Stimulated activated CD8-positive, alpha-beta memory T cell treated with anti-CD3 and anti-CD28 coated beads, Interleukin-4, amount 100 ng/mL, for 1 hour (primary cell): Measurements from ENCODE around the gene TTC7B.

Experiments used
- DNase-seq, 2 donors: peaks; one replicate each; pipeline ENCODE4 v3.0.0-alpha.2; 2020; ENCODE audit warnings: low read depth in 2 of 2, low spot score in 1 of 2

Gene TTC7B

DNA sequence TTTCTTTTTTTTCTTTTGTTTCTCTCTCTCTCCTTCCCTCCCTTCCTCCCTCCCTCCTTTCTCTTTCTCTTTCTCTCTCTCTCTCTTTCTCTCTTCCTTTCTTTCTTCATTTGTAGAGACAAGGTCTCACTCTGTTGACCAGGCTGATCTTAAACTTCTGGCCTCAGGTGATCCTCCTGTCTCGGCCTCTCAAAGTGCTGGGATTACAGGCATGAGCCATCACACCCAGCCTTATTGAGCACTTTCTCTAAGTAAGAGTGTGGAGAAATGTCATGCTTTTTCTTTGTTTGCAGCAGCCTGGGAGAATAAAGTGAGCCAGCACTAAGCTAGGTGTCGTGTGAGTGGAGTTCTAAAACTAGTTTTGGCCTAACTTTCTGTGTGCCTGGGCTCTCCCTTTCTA, 74.0 kb downstream of the TTC7B start:
- no peak for DNase-seq

DNA sequence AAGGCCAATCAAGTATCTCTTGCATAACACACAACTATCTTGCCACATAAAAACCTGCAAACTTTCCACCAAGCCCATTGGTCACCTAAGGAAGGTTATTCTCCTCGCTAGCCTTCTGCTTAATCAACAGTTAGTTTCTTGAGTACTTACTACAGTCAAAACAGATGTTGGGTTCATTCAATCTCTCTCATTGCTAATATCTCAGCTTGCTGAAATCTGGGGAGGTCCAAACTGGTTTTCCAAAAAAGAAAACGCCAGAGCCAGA, 74.6 kb downstream of the TTC7B start:
- no peak for DNase-seq

DNA sequence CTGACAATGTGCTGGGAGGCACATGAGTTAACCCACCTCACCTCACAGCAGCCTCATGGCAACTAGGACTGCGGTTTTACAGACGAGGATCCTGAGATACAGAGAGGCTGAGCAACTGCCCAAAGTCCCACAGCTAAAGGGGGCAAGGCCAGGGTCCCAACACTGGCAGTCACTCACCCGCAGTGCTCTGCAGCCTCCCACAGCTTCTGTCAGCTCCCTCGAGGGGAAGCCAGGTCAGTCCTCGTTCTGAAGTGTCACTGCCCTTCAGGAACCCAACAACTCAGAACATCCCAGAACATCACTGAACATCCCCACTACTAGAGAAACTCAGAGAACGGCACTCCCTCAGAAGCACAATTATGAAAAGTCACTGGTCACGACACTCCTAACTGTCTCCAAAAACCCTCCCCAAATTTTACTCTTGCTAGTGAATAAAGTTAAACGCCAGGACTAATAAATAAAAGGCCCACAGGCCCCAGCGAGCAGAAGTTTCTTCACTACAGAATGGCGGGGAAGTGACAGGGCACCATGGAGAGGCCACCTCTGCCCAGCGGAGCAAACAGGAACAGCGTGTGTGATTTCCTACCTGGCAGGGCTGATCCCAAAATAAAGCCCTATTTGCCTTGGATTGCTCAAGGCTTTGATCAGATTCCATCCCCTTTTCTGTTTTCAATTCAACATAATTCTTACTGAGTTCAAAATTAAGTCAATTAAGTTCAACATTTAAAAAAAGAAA, 75.1 kb downstream of the TTC7B start:
- DNase-seq, result no peak

DNA sequence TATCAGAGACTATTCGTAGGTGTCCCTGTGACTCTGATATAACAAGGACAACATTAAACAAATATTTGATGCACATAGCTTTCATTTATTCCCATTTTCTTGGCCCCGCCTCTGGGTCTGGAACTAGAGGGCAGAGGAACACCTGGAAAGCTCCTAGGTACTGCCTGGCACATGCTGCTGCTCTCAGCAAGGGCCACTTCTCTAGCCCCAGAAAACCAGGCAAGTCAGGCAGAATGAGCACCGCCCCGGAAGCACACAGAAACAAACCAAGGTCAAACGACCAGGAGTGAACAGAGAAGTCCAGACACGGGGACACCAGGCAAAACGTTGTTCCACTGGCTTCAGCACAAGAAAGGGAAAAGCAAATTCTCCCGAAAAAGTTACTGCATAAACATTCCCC, 76.1 kb downstream of the TTC7B start:
- DNase-seq, result no peak

DNA sequence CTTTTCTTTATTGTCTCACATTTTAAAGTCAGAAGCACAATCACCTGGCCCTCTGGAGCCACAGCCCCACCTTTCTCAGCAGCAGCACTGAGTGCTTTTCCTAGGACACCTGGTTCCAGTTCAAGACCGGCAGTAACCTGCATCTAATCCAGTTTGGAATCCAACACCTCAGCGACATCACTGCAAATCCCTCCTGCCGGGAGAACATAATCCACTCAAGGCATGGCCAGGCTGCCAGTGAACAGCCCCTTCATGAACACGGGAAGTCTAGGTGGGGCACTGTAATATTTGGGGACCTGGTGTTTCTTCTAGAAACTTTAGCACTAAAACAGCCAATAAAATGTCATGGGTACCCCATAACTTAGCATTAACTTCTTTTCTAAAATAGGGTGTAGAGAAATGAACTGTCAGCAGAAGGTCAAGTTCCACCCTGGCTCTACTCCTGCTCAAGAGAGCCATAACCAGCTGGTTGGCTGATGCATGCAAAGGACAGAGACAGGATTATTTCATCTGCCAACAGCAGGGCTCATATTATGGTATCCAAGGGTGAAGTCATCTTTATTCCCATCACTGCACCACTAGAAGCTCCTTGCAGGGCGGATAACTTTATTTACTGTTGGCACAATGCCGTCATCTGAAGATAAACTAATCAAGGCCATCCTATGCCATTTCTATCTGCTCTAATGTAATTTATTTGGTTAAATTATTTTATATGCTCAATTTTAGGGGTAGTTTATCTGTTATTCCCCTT, 76.7 kb downstream of the TTC7B start:
- DNase-seq, result no peak

DNA sequence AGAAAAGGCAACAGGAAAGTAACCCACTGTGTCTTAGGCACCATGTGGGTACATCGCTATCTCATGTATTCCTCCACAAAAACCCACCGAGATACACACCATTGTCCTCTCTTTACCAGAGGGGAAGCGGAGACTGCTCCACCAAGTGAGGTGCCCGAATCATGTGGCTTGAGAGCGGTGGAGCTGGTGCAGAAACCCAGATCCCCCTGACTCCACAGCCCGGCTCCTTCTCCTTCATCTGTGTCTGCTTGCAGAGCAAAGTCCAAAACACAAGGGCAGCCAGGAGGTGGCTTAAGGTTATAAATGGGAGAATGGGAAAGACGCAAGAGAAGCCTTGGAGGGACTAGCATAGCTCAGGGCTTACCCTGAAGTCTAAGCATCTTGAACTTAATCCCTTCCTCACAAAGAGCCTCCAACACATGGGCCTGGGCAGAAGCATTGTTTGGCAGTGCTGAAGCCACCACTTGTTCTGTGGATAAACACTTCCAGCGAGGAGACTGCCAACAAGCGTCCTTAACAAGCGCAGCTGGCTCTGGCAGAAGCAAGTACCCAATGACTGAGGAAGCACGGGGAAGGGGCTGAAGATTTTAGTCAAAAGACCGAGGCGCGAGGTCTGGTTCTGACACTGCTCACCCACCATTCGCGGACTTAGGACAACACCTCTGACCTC, 83.0 kb downstream of the TTC7B start:
- DNase-seq, result no peak

DNA sequence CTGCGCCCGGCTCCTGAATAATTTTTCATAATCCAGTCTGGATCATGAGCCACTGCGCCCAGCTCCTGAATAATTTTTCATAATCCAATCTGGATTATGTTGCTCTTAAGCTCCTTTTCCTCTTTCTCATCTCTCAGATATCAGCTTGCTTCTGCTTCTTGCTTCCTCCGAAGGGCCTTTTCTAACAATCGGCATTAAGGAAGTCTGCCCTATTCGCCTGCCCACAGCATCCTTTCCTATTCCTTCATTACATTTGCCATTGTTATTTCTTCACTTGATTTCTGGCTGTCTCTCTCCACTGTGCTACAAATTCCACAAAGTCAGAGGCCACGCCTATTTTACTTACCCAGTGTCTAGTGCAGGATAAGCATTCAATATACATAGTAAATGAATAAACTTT, 83.5 kb downstream of the TTC7B start:
- DNase-seq, result no peak

DNA sequence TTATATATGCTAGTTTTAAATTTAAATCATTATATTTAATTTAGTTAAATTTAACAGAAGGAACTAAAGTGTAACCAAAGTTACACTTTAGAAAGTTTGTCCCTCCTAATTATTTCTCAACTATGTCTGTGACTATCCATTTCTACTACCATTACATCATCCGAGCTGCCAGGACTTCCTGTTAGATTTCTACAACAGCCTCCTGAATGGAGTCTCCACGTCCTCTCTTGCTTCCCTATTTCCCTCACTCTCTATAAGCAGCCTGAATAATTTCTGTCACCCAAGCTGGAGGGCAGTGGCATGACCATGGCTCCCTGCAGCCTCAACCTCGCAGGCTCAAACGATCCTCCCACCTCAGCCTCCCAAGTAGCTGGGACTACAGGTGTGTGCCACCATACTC, 84.1 kb downstream of the TTC7B start:
- no peak for DNase-seq

DNA sequence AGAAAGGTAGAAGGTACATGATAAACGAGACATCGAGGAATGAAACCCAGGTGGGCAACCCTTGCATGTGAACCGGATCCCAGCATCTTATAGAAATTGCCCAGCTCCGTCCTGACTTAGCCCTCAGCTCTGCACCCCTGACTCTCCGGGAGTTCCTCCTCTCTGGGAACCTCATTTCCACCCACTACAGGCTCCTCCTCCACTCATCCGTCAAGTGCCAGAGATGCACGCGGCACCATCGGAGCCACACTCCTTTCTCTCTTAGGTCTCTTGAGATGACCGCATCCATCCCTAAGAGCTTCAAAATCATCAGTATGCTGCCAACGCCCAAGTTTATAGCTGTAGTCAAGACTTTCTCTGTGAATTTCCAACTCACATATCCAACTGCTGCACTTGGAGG, 84.7 kb downstream of the TTC7B start:
- DNase-seq, result no peak

DNA sequence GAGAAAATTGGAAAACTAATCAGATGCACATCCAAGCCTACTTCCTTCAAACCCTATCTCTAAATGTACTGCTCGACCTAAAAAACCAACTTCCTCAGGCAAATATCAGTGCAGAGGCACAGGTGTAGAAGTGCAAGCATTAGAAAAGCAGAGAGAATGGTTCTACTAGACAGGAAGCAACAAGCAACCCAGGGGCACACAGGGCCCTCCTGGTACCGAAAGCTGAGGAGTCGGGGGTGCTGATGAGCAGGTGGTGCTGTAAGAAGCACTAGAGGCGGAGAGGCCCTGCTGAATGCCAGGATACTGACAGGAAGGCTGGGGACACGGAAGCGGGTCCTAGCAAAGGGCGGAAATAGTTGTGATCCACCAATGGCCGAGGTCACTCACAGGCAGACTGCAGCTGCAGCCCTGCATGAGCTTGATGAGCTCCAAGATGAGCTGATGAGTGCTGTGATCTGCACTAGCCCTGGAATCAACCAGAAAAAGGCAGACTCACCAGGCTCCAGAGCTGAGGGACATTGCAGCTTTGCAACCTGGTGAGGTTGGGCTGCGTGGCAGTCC, 85.9 kb downstream of the TTC7B start:
- no peak for DNase-seq

DNA sequence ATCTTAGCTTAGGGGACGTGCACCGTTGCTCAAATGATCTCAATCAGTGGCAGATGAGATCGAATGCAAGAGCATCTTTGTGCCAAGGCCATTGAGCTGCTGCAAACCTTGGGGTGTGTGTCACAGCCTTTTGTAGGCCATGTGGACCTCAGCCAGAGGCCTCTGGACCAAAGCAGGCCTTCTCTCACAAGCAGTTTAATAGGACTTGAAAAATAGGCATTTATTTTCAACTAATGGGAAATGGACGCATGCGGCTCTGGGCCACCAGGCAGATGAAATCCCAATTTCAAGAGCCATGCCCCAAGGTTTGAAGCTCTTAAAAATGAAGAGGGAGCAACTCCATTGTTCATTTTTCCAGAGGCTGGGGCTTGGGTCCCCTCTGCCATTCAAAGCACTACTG, 87.3 kb downstream of the TTC7B start:
- DNase-seq, result no peak

DNA sequence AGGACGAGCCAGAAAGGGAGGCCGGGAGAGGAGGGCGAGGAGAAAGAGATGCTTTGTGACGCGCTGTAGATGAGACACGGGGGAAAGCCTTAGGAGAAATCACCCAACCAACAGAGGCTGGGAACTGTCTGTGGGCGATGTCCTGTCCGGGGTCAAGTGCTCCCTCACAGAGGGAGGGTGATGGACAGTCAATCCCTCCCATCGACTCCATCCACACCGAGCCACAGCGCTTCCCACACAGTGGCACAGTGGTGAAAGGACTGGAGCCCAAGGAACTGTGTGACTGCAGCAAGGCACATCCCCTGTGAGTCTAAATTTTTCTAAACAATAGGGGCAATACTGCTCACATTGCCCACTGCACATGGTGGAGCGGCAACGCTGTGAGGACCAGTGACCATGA, 89.1 kb downstream of the TTC7B start:
- DNase-seq, result no peak

DNA sequence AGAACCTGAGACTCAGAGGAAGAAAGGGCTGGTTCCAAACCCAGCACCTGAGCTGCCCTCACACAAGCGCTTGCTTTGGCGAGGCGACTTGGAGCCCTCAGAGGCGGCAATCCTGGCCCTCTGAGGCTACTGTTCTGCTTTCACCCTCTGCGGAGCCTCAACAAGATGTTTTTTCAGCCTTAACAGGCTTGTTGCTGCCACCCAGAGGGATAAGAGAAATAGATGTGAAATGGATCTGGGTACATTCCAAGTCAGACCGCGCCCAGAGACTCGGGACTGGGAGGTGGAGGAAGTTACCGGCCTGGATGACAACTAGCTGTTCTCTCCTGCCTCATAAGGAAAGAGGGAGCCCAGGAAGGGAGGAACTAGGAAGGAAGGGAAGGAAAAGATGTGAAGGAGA, 89.6 kb downstream of the TTC7B start:
- DNase-seq, result no peak

DNA sequence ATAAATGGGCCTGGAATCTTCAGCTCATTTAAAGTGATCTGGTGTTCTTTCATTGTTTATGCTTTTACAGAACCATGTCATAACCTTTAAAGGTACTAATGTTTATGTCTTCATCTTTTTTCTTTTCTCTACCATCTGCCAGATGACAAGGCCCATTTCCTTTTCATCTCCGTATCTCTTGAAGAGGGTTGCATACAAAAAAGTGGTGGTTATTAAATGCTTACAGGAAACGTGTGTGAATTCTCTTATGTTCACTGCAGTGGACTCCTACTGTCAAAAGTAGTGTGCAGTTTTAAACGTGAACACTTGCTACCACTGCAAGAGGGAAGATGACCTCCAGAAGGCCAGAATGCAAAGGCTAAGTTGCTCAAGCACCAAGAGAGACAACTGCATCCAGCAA, 91.4 kb downstream of the TTC7B start:
- no peak for DNase-seq

DNA sequence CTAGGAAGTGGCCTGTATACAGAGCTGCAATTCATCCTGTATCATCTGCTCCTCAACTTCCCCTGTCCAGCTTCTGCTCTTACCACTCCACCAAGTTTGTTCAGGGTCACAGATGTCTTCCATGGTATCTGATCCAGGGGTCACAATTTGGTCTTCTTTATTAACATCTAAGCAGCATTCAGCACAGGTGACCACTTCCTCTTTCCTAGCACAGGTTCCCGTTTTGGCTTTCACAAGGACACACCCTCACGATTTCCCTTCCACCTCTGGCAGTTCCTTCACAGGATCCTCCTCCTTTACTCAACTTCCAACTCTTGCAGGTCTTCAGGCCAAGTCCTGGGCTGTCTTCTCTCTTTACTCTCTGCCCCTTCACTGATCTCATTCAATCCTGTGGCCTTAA, 93.6 kb downstream of the TTC7B start:
- DNase-seq, result no peak

DNA sequence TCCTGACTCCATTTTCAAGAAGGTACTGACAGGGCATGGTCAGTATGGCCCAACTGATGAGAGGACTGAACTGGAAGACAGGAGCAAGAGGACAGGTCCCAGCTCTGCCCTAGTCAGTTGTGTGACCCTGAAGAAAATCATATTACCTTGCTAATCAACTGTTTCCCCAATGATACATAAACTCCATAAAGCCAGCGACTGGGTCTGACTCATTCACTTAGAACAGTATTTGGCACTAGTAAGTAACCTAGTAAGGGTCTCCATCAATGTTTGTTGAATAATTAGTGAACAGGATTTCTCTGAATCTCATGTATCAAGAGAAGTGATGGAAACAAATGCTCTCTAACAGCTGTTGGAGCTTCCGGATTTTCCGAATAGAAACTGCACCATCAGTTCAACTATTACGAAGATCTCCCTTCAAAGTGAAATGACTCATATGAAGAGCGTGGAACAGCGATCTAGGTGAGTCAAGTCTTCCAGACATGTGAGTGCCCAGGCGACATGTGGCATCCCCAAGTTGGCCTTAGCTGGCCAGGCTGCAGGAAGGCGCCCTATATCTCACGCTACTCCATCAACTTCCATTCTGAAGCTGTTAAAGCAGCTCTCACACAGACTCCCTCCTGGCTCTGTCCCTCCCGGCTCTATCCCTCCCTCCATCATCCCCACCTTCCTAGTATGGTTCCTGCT, 94.5 kb downstream of the TTC7B start:
- DNase-seq, result no peak

DNA sequence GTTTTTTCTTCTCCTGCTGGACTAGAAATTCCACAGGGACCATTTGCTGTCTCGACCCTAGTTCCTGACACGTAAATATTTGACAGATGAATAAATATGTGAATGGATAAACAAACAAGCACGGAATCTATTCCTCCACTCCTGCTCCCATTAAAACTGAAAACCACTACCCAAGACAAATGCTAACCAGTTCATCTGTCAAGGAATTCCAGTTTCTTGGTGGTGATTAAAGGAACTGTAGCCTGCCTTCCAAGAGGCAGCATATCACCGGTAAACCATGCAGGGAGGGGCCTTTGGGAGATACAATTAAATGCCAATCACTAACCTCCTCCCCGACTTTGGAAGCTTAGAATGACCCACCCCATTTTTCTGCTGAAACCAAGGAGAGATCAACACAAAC, 95.4 kb downstream of the TTC7B start:
- no peak for DNase-seq

DNA sequence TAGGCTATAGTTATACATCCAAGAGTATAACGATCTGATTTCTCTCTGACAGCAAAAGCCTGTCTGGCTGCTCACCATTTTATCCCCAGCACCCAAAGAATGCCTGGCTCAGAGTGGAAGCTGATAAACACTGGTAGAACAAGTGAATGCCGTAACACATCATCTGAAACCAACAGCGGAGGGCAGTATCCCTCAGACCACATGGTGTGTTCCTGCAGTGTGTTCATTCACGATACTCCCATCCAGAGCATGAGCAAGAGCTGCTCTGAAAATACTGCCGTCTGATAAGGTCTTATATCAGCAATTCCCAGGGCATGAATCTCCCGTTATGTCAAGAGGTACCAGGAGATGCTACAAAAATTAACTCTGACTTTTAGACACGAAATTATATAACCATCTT, 95.9 kb downstream of the TTC7B start:
- no peak for DNase-seq

DNA sequence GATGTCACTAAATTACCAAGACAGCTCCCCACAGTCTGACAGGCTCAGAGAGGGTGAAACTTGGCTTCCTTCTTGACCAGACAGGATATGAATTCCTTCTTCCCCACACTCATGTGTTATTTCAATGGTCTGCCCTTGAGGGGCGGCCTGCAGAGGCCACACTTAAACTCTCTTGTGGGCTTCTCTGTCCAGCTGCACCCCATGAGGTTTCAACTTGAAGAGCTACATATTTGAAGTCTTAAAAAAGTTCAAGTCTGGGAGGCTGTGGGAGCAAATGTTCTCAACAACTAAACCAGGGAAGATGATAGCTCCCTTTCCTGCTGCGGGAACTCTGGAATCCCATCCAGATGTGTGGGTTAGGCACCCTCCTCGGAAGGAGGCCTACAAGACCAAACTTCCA, 98.3 kb downstream of the TTC7B start:
- DNase-seq, result no peak

DNA sequence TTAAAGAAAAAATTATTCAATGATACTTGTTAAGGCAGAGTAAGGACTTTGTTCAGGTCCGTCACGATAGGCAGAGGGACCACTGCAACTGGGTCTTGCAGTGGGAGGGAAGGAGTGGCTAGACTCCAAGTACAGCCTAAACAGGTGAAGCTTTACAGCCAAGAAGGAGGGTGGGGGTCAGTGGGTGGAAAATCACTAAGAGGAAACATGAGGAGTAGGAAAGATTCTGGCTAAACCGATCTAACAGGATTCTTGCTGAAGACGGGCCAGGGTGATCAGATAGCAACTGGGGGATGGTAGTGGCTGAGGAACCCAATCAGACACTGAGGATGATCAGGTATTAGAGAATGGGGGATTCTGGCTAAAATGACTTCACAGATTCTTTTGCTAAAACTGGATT, 100.2 kb downstream of the TTC7B start:
- no peak for DNase-seq

DNA sequence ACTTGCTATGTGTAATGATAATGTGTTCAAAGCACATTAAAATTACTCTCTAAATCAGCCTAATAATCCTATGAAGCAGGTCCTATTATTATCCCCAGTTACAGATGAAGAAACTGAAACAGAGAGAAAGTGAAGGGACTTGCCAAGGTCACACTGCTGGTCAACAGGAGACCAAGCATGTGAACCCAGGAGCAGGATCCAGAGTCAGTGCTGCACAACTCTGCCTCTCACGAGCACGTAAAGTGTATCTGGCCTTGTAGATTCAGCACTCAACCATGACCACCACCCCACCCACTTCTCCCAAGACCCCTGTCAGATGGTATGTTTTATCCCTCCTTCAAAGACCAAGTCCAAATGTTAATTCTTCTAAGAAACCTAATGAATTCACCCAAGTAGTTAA, 100.7 kb downstream of the TTC7B start:
- no peak for DNase-seq

DNA sequence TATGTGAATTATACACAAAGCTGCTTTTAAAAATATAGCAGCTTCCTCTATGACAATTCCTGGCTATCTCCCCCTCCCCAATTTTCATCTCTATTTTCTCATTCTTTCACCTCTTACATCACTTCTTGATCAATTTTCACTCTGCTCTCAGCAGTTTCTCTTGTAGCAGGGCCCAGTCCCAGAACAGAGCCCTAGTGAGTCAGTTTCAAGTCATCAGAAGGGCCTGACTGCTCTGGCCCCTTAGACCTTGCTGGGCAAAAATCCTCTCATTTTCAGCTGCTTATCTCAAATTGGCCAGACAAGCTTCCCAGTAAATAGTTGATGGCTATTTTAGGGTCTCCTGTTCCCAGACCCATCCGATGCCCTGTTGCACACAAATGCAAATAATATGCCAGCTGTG, 101.4 kb downstream of the TTC7B start:
- no peak for DNase-seq
